Measurements from ENCODE around the gene MSH3. TPM values are rescaled to one million over a fixed set of nuclear protein-coding genes. Genes with fewer than 3 reads are reported as not detected.

Gene MSH3
- polyA plus RNA-seq, 1 donor (not counting 4 experiments of a cell fraction or from before 2014, with no cell fraction given) = 11.1 TPM

DNA sequence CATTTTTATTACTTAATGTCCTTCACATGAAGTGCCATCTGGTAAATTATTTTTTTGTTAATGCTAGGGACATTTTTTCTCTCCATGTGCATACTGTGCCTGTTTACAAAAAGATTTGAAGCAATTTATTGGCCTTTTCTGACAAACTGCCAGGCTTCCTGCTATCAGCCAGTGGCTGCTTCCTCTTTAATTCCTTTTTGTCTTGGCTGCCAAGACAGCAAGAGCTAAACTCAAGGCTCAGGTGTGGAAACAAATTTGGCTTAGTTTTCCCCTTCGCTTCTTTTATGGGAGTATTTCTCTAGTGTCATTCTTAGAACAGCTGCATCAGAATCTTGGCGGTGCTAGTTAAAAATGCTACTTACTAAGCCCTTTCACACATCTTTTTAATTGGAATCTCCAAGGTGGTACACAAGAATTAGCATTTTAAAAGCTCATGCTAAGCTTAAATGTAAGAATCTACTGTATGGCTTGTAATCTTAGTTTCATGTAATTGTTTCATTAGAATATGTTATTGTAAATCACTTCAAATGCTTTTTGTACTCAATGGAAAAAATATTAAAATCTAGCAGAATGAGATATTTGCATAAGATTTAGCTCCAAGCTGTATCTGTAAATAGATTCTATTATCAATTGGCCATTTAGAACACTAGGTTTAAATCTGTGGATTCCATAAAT lies 171.5 kb downstream of the MSH3 start:
- DNase-seq (ENCODE audit: low read depth, low spot score) = no peak
- Histone ChIP-seq H3K4me1 (ENCODE audit: control insufficient read depth, extremely low read depth, insufficient read depth, low read length) (peaks cover 11% of the 10 kb centered on the region), H3K79me2 (ENCODE audit: control insufficient read depth, insufficient read depth, low read length) (no peaks in the 10 kb centered on the region), H3K27ac (ENCODE audit: control insufficient read depth, insufficient read depth, low read length) (no peak overlapping the region), H3K9me3 (ENCODE audit: control insufficient read depth, low read depth, low read length) (no peaks in the 10 kb centered on the region), H3K27me3 (ENCODE audit: control insufficient read depth, extremely low read depth, insufficient read depth, low read length) (no peaks in the 10 kb centered on the region), H3K4me3 (ENCODE audit: control insufficient read depth in 2 of 3, extremely low read depth in 1 of 3, insufficient read depth in 2 of 3, low read depth in 1 of 3, low read length in 3 of 3) (no peak overlapping the region), H3K9ac (ENCODE audit: control insufficient read depth, extremely low read depth, insufficient read depth, low read length) (no peak overlapping the region), H2AFZ (ENCODE audit: control insufficient read depth, low read length) (no peak overlapping the region), H3K4me2 (ENCODE audit: control insufficient read depth, extremely low read depth, insufficient read depth, low read depth, low read length) (no peak overlapping the region), H4K20me1 (ENCODE audit: control insufficient read depth, extremely low read depth, insufficient read depth, low read length) (no peaks in the 10 kb centered on the region), H3K9me1 (ENCODE audit: control insufficient read depth, extremely low read depth, insufficient read depth, low read length) (no peaks in the 10 kb centered on the region), H3K36me3 (ENCODE audit: control insufficient read depth in 2 of 2, extremely low read depth in 1 of 2, insufficient read depth in 2 of 2, low read length in 2 of 2) (peaks cover 0 to 2% of the 10 kb centered on the region in 2 experiments)
- FAIRE-seq = no peak
- dilution Hi-C loops (cut with MboI; ENCODE audit: extremely low pct_ligation_motif_present, low sequenced_read_pairs) = no loop called here
- no peak for TF ChIP-seq EZH2 (IDR thresholded peaks at IDR 0.05; ENCODE audit: low read length)
- TF ChIP-seq, protein P1, sequence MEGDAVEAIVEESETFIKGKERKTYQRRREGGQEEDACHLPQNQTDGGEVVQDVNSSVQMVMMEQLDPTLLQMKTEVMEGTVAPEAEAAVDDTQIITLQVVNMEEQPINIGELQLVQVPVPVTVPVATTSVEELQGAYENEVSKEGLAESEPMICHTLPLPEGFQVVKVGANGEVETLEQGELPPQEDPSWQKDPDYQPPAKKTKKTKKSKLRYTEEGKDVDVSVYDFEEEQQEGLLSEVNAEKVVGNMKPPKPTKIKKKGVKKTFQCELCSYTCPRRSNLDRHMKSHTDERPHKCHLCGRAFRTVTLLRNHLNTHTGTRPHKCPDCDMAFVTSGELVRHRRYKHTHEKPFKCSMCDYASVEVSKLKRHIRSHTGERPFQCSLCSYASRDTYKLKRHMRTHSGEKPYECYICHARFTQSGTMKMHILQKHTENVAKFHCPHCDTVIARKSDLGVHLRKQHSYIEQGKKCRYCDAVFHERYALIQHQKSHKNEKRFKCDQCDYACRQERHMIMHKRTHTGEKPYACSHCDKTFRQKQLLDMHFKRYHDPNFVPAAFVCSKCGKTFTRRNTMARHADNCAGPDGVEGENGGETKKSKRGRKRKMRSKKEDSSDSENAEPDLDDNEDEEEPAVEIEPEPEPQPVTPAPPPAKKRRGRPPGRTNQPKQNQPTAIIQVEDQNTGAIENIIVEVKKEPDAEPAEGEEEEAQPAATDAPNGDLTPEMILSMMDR (optimal IDR thresholded peaks at IDR 0.05 in 1 of 3, IDR thresholded peaks at IDR 0.05 in 1 of 3, conservative IDR thresholded peaks at IDR 0.05 in 1 of 3; ENCODE audit: extremely low read depth in 1 of 3, insufficient read depth in 2 of 3, low read length in 3 of 3) = no peak

DNA sequence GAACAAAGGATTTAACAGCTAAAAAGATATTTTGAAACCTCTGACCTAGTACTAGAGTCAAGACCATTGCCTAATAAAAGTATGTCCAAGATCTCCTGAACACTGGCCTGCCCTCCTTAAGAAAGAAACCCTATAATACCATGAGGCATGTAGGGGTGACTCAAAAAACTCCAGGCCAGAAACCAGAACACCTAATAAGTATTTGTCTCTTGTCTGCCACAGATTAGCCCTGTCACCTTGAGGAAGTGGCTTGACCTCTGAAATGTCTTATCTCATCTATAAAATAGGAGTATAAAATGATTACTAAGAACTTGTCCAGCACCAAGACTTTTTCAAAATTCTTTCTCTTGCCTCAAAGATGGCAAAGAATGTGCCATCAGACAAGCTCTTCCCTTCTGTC lies 180.3 kb downstream of the MSH3 start:
- no peaks in the 10 kb centered on the region for H3K9me3 ChIP-seq (ENCODE audit: control insufficient read depth, low read depth, low read length)
- H3K27me3 ChIP-seq (ENCODE audit: control insufficient read depth, extremely low read depth, insufficient read depth, low read length) = no peaks in the 10 kb centered on the region
- no peak overlapping the region for H3K4me2 ChIP-seq (ENCODE audit: control insufficient read depth, extremely low read depth, insufficient read depth, low read depth, low read length)
- dilution Hi-C loops (cut with MboI; ENCODE audit: extremely low pct_ligation_motif_present, low sequenced_read_pairs) = no loop called here
- FAIRE-seq (no peak), DNase-seq (ENCODE audit: low read depth, low spot score) (no peak)
- H3K79me2 ChIP-seq (ENCODE audit: control insufficient read depth, insufficient read depth, low read length) = no peaks in the 10 kb centered on the region
- TF ChIP-seq, protein P1 (optimal IDR thresholded peaks at IDR 0.05 in 1 of 3, IDR thresholded peaks at IDR 0.05 in 1 of 3, conservative IDR thresholded peaks at IDR 0.05 in 1 of 3; ENCODE audit: extremely low read depth in 1 of 3, insufficient read depth in 2 of 3, low read length in 3 of 3) = no peak
- TF ChIP-seq EZH2 (IDR thresholded peaks at IDR 0.05; ENCODE audit: low read length) = no peak
- no peak overlapping the region for H3K27ac ChIP-seq (ENCODE audit: control insufficient read depth, insufficient read depth, low read length)
- H3K36me3 ChIP-seq (ENCODE audit: control insufficient read depth in 2 of 2, extremely low read depth in 1 of 2, insufficient read depth in 2 of 2, low read length in 2 of 2) = no peaks in the 10 kb centered on the region
- H3K9me1 ChIP-seq (ENCODE audit: control insufficient read depth, extremely low read depth, insufficient read depth, low read length) = no peaks in the 10 kb centered on the region
- no peak overlapping the region for H3K4me3 ChIP-seq (ENCODE audit: control insufficient read depth in 2 of 3, extremely low read depth in 1 of 3, insufficient read depth in 2 of 3, low read depth in 1 of 3, low read length in 3 of 3)
- no peaks in the 10 kb centered on the region for H3K4me1 ChIP-seq (ENCODE audit: control insufficient read depth, extremely low read depth, insufficient read depth, low read length)
- no peaks in the 10 kb centered on the region for H4K20me1 ChIP-seq (ENCODE audit: control insufficient read depth, extremely low read depth, insufficient read depth, low read length)
- no peak overlapping the region for H3K9ac ChIP-seq (ENCODE audit: control insufficient read depth, extremely low read depth, insufficient read depth, low read length)
- H2AFZ ChIP-seq (ENCODE audit: control insufficient read depth, low read length) = no peak overlapping the region

Measured in keratinocyte (primary cell).